ENCODE measurements around the gene COL8A2.

COL8A2 gene

DNA sequence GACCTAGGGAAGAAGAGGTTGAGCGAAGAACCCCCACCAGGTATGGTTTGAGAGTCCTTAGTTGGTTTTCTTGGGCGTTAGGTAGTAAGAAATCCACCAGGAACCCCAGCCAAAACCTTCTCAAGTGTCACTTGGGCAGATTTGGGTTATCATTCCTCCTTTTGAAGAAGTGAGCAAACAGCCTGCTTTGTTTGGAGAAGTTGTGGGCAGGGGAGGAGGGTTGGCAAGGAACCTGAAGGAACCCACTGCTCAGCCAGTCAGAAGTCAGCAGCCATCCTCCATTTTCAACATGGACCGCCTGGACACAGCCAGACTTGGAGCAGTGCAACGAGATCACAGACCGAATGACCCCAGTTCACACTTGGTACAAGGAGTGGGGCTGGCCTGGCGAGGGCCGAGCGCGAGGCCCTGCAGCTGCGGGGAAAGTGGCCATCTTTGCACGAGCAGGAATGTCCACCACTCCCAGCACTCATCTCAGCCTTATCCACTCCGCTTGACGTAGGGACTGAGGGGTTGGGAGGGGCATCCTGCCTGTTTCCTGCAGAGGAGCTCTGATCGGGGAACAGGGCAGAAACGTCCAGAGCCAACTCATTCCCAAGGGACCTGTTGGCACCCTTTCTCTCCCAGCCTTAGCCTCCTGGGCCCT is 29.1 kb downstream of the COL8A2 start:
- H3K4me3 ChIP-seq (ENCODE audit: low read length) = no peak overlapping the region
- DNase-seq (ENCODE audit: low read depth) = no peak
- TF ChIP-seq CTCF (conservative IDR thresholded peaks at IDR 0.05; ENCODE audit: low read depth, low read length) = no peak

DNA sequence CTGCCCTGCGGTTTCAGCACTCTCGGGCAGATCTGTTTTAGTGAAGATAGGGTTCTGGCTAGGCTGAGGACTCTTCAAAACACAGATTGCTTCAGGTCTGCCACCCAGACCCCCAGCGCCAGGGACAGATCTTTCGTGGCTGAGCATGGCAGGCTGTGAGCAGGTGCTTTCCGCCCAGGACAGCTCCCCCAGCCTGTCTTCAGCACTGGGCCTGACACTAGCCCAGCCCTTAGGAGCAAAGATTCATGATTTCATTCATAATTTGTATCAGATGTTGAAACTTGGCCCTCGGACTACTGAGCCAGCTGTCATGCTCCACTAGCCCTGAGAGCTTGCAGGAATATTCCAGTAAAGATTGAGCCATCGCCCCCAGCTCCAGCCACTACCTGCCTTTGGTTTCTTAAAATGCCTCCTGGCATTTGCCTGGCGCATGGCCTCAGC is 30.4 kb downstream of the COL8A2 start:
- no peak for DNase-seq (ENCODE audit: low read depth)
- no peak for TF ChIP-seq CTCF (conservative IDR thresholded peaks at IDR 0.05; ENCODE audit: low read depth, low read length)
- H3K4me3 ChIP-seq (ENCODE audit: low read length) = no peak overlapping the region

- no peak for DNase-seq (ENCODE audit: low read depth)
- H3K4me3 ChIP-seq (ENCODE audit: low read length) = no peak overlapping the region
- TF ChIP-seq CTCF (conservative IDR thresholded peaks at IDR 0.05; ENCODE audit: low read depth, low read length) = no peak
Measured at GRCh38 chr1:36093929-36094328, 31.1 kb downstream of the COL8A2 start.

- H3K4me3 ChIP-seq (ENCODE audit: low read length) = no peak overlapping the region
- TF ChIP-seq CTCF (conservative IDR thresholded peaks at IDR 0.05; ENCODE audit: low read depth, low read length) = no peak
- no peak for DNase-seq (ENCODE audit: low read depth)
Measured at GRCh38 chr1:36093226-36093625, 31.8 kb downstream of the COL8A2 start.

DNA sequence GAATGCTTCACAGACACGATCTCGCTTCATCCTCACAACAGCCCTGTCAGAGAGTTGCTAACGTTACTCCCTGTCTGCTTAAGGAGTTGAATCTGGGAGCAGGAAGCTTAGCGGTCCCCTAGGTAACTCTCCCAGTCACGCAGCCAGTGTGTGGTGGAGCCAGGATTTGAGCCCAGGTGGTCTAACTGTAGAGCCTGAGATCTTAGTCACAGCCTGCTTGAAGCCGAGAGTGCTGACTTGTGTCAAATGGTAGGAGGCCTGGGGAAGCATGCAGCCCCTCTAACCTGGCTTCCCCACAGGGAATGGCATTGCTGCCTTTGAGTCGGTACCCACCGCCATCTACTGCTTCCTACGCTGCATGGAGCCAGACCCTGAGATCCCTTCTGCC is 32.2 kb downstream of the COL8A2 start:
- no peak for TF ChIP-seq CTCF (conservative IDR thresholded peaks at IDR 0.05; ENCODE audit: low read depth, low read length)
- no peak for DNase-seq (ENCODE audit: low read depth)
- H3K4me3 ChIP-seq (ENCODE audit: low read length) = no peak overlapping the region

GRCh38 chr1:36092166-36092797 is 32.7 kb downstream of the COL8A2 start:
- no peak for TF ChIP-seq CTCF (conservative IDR thresholded peaks at IDR 0.05; ENCODE audit: low read depth, low read length)
- H3K4me3 ChIP-seq (ENCODE audit: low read length) = no peak overlapping the region
- DNase-seq (ENCODE audit: low read depth) = no peak

DNA sequence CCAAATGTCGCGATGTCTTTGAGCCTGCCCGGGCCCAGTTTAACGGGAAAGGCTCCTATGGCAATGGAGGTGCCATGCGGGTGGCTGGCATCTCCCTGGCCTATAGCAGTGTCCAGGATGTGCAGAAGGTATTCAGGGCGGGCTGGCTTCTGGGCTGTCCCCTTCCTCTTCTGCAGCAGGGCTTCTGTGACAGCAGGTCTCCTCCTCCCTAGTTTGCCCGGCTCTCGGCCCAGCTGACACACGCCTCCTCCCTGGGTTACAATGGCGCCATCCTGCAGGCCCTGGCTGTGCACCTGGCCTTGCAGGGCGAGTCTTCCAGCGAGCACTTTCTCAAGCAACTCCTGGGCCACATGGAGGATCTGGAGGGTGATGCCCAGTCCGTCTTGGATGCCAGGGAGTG is 33.3 kb downstream of the COL8A2 start:
- TF ChIP-seq CTCF (conservative IDR thresholded peaks at IDR 0.05; ENCODE audit: low read depth, low read length) = no peak
- no peak for DNase-seq (ENCODE audit: low read depth)
- no peak overlapping the region for H3K4me3 ChIP-seq (ENCODE audit: low read length)

All from retinal pigment epithelial cell (primary cell).